H1 (cell line): ENCODE results near the gene DHCR7. TPM values are rescaled to one million over a fixed set of nuclear protein-coding genes. Genes with fewer than 3 reads are reported as not detected.

Experiments
- CTCF ChIA-PET: fragments of 300-600 bp; sonication (Branson Sonifier 250); formaldehyde crosslinking; loops from one replicate; lab custom pipeline; 2021; ENCODE audit not compliant: partially characterized antibody; lab: Charles Lee
- POLR2A ChIA-PET: fragments of 300-600 bp; sonication (Branson Sonifier 250); formaldehyde crosslinking; loops from one replicate; lab custom pipeline; 2021; ENCODE audit warnings: inconsistent platforms; ENCODE audit not compliant: partially characterized antibody; lab: Charles Lee
- DNase-seq, 2 experiments: peaks; one replicate each; pipeline versions ENCODE4 v3.0.0 to v3.0.0-alpha.2; 2010 to 2022; ENCODE audit warnings: low spot score in 2 of 2, low read depth in 1 of 2, mixed read lengths in 1 of 2
- FAIRE-seq: peaks from 2 replicates; lab custom pipeline; 2011; peaks lifted over from hg19 to GRCh38; lab: Jason Lieb, UNC
- H2AFZ ChIP-seq: 2 replicates; pipeline ENCODE4 v1.8.1; 2012; ENCODE audit warnings: low read length, inconsistent platforms
- H2AK5ac ChIP-seq: 2 replicates; pipeline ENCODE4 v1.6.1; 2013; ENCODE audit warnings: low read depth, low read length
- H2BK120ac ChIP-seq: replicated peaks from 2 replicates; pipeline ENCODE3; 2013; ENCODE audit warnings: low read depth, low read length, inconsistent platforms
- H2BK12ac ChIP-seq: 2 replicates; pipeline ENCODE4 v1.6.1; 2013; ENCODE audit warnings: low read depth, low read length
- H2BK15ac ChIP-seq: 2 replicates; pipeline ENCODE4 v1.6.1; 2013; ENCODE audit warnings: low read length
- H2BK20ac ChIP-seq: 2 replicates; pipeline ENCODE4 v1.6.1; 2013; ENCODE audit warnings: low read length
- H2BK5ac ChIP-seq: 2 replicates; pipeline ENCODE4 v1.6.1; 2013; ENCODE audit warnings: low read depth, low read length
- H3K14ac ChIP-seq: 2 replicates; pipeline ENCODE4 v1.6.1; 2013; ENCODE audit warnings: inconsistent platforms; ENCODE audit not compliant: insufficient read length
- H3K18ac ChIP-seq: 2 replicates; pipeline ENCODE4 v1.6.1; 2013; ENCODE audit warnings: low read length; ENCODE audit errors: extremely low read depth
- H3K23ac ChIP-seq: 2 replicates; pipeline ENCODE4 v1.6.1; 2013; ENCODE audit warnings: inconsistent platforms; ENCODE audit not compliant: insufficient read length
- H3K23me2 ChIP-seq: 2 replicates; pipeline ENCODE4 v1.6.1; 2013; ENCODE audit warnings: low read depth, low read length
- H3K27ac ChIP-seq: 2 replicates; pipeline ENCODE4 v1.6.1; 2011; ENCODE audit warnings: low read depth, low read length, inconsistent platforms
- H3K27me3 ChIP-seq, 4 experiments: replicated peaks in 1 of 4; 1 replicate in 1 of 4; 2 replicates in 3 of 4; pipeline versions ENCODE4 v1.6.1 to v1.8.1; 2011 to 2013; ENCODE audit warnings: low read length in 3 of 4, mild to moderate bottlenecking in 3 of 4, inconsistent platforms in 2 of 4, mixed read lengths in 2 of 4, moderate library complexity in 1 of 4; ENCODE audit not compliant: control insufficient read depth in 3 of 4, insufficient read depth in 3 of 4; ENCODE audit errors: extremely low read depth in 1 of 4
- H3K36me3 ChIP-seq, 4 experiments: 2 replicates each; pipeline versions ENCODE4 v1.6.1 to v1.8.1; 2011 to 2013; ENCODE audit warnings: mild to moderate bottlenecking in 4 of 4, low read length in 3 of 4, moderate library complexity in 2 of 4, control low read depth in 1 of 4, inconsistent platforms in 1 of 4; ENCODE audit not compliant: insufficient read depth in 4 of 4, control insufficient read depth in 2 of 4
- H3K4ac ChIP-seq: replicated peaks from 2 replicates; pipeline ENCODE3; 2013; ENCODE audit warnings: low read length, low read depth, mixed read lengths, inconsistent platforms; ENCODE audit not compliant: insufficient read length
- H3K4me1 ChIP-seq, 4 experiments: replicated peaks in 1 of 4; 1 replicate in 1 of 4; 2 replicates in 3 of 4; pipeline versions ENCODE4 v1.6.1 to v1.8.1; 2011 to 2013; ENCODE audit warnings: low read length in 3 of 4, inconsistent platforms in 2 of 4, mixed read lengths in 1 of 4; ENCODE audit not compliant: insufficient read depth in 4 of 4, control insufficient read depth in 3 of 4
- H3K4me2 ChIP-seq, 2 experiments: 2 replicates each; pipeline versions ENCODE4 v1.6.1 to v1.8.1; 2011 to 2013; ENCODE audit warnings: low read depth in 2 of 2, low read length in 2 of 2, control low read depth in 1 of 2, inconsistent platforms in 1 of 2, mild to moderate bottlenecking in 1 of 2; ENCODE audit not compliant: insufficient read depth in 1 of 2
- H3K4me3 ChIP-seq, 4 experiments: fragments of 200-600, 300-600 bp in 1 of 4; sonication (generic), shearing (Covaris generic), sonication (Bioruptor Twin) in 1 of 4; 2 replicates each; pipeline versions ENCODE4 v1.5.1 to v1.8.1; 2011 to 2016; ENCODE audit warnings: low read length in 4 of 4, low read depth in 3 of 4, control low read depth in 2 of 4, inconsistent platforms in 2 of 4, mild to moderate bottlenecking in 2 of 4, mixed read lengths in 1 of 4, moderate library complexity in 1 of 4; ENCODE audit not compliant: insufficient read depth in 2 of 4; ENCODE audit errors: extremely low read depth in 1 of 4
- H3K56ac ChIP-seq: replicated peaks from 2 replicates; pipeline ENCODE3; 2013; ENCODE audit warnings: low read depth, mild to moderate bottlenecking, mixed read lengths, low read length, inconsistent platforms; ENCODE audit not compliant: insufficient read length
- H3K79me1 ChIP-seq: 2 replicates; pipeline ENCODE4 v1.6.1; 2013; ENCODE audit warnings: low read depth, low read length, control low read depth
- H3K79me2 ChIP-seq, 2 experiments: 2 replicates each; pipeline versions ENCODE4 v1.6.1 to v1.8.1; 2012 to 2013; ENCODE audit warnings: low read length in 2 of 2, mild to moderate bottlenecking in 2 of 2, inconsistent platforms in 1 of 2; ENCODE audit not compliant: insufficient read depth in 2 of 2, control insufficient read depth in 1 of 2
- H3K9ac ChIP-seq, 4 experiments: replicated peaks in 1 of 4; 1 replicate in 1 of 4; 2 replicates in 3 of 4; pipeline versions ENCODE4 v1.6.1 to v1.8.1; 2011 to 2013; ENCODE audit warnings: low read depth in 3 of 4, low read length in 3 of 4, control low read depth in 2 of 4, mild to moderate bottlenecking in 2 of 4, moderate library complexity in 2 of 4, inconsistent platforms in 1 of 4; ENCODE audit errors: extremely low read depth in 1 of 4
- H3K9me3 ChIP-seq, 2 experiments: 2 replicates each; pipeline versions ENCODE4 v1.6.1 to v1.8.1; 2012 to 2013; ENCODE audit warnings: mild to moderate bottlenecking in 2 of 2, moderate library complexity in 2 of 2, control low read depth in 1 of 2, inconsistent platforms in 1 of 2, low read depth in 1 of 2, low read length in 1 of 2, mixed read lengths in 1 of 2; ENCODE audit not compliant: insufficient read depth in 2 of 2
- H4K20me1 ChIP-seq, 2 experiments: replicated peaks in 1 of 2; 2 replicates each; pipeline versions ENCODE3 to v1.8.1; 2011 to 2013; ENCODE audit warnings: inconsistent platforms in 2 of 2, low read length in 2 of 2, mild to moderate bottlenecking in 1 of 2; ENCODE audit not compliant: insufficient read depth in 2 of 2, control insufficient read depth in 1 of 2
- H4K5ac ChIP-seq: 2 replicates; pipeline ENCODE4 v1.6.1; 2013; ENCODE audit warnings: low read length, low read depth, mixed read lengths, inconsistent platforms; ENCODE audit not compliant: insufficient read length
- H4K8ac ChIP-seq: 2 replicates; pipeline ENCODE4 v1.8.0; 2013; ENCODE audit warnings: mild to moderate bottlenecking, moderate library complexity, low read length, inconsistent platforms; ENCODE audit not compliant: insufficient read depth; ENCODE audit errors: extremely low read depth
- H4K91ac ChIP-seq: replicated peaks from 2 replicates; pipeline ENCODE3; 2013; ENCODE audit warnings: low read length, mixed read lengths, inconsistent platforms; ENCODE audit not compliant: insufficient read length
- CEBPB ChIP-seq: IDR thresholded peaks from 2 replicates; pipeline ENCODE4 v1.6.1; 2012; ENCODE audit warnings: low read depth, low read length
- CHD1 ChIP-seq: IDR thresholded peaks from 2 replicates; pipeline ENCODE4 v1.6.1; 2012; ENCODE audit warnings: low read depth, low read length, improper control_type of control experiment
- E2F6 ChIP-seq: IDR thresholded peaks from 2 replicates; pipeline ENCODE4 v1.6.1; 2012; ENCODE audit warnings: inconsistent platforms
- EGR1 ChIP-seq: IDR thresholded peaks from 2 replicates; pipeline ENCODE4 v1.6.1; 2011; ENCODE audit warnings: low read depth, low read length, borderline replicate concordance
- EP300 ChIP-seq, 2 experiments: IDR thresholded peaks; 1 replicate in 1 of 2; 2 replicates in 1 of 2; pipeline ENCODE4 v1.6.1; 2011 to 2012; ENCODE audit warnings: low read depth in 2 of 2, low read length in 2 of 2, mild to moderate bottlenecking in 2 of 2, borderline replicate concordance in 1 of 2, inconsistent platforms in 1 of 2, moderate library complexity in 1 of 2
- GTF2F1 ChIP-seq: IDR thresholded peaks from 2 replicates; pipeline ENCODE4 v1.6.1; 2012; ENCODE audit warnings: low read depth, low read length, improper control_type of control experiment, borderline replicate concordance
- HDAC2 ChIP-seq, 2 experiments: fragments of 300-600 bp in 1 of 2; sonication (generic) in 1 of 2; IDR thresholded peaks; 2 replicates each; pipeline ENCODE4 v1.6.1; 2011 to 2012; ENCODE audit warnings: low read depth in 2 of 2, low read length in 2 of 2, mild to moderate bottlenecking in 2 of 2, moderate library complexity in 2 of 2, borderline replicate concordance in 1 of 2, inconsistent platforms in 1 of 2
- MAX ChIP-seq: IDR thresholded peaks from 2 replicates; pipeline ENCODE4 v1.6.1; 2012; ENCODE audit warnings: inconsistent platforms
- POU5F1 ChIP-seq: IDR thresholded peaks from 2 replicates; pipeline ENCODE4 v1.6.1; 2011; ENCODE audit warnings: low read depth, mild to moderate bottlenecking, low read length, moderate library complexity
- SRF ChIP-seq: IDR thresholded peaks from 2 replicates; pipeline ENCODE4 v1.6.1; 2011; ENCODE audit warnings: mild to moderate bottlenecking, low read depth, low read length, moderate library complexity
- TAF1 ChIP-seq: IDR thresholded peaks from 2 replicates; pipeline ENCODE4 v1.6.1; 2011; ENCODE audit warnings: mild to moderate bottlenecking, low read depth, low read length
- TBP ChIP-seq: IDR thresholded peaks from 2 replicates; pipeline ENCODE4 v1.6.1; 2011; ENCODE audit warnings: low read depth, low read length, improper control_type of control experiment
- USF2 ChIP-seq: IDR thresholded peaks from 2 replicates; pipeline ENCODE4 v1.6.1; 2011; ENCODE audit warnings: low read length, improper control_type of control experiment
- WGBS, 2 experiments: shearing (Covaris generic) in 1 of 2; methylation state at CpG; one replicate each; pipeline versions ENCODE4 v1.1.6 to v1.1.7; 2013 to 2015; ENCODE audit warnings: low lambda C conversion rate in 2 of 2, mixed read lengths in 2 of 2, inconsistent platforms in 1 of 2, low coverage in 1 of 2, missing lambda C conversion rate in 1 of 2; ENCODE audit not compliant: insufficient replicate concordance in 2 of 2, insufficient coverage in 1 of 2, insufficient read length in 1 of 2; ENCODE audit errors: extremely low coverage in 1 of 2, missing lambda C conversion rate in 1 of 2; 5-methylcytosine and 5-hydroxymethylcytosine counted together
- polyA plus RNA-seq, 7 experiments: library from polyadenylated mRNA; depleted of rRNA in 3 of 7; stranded (reverse) in 5 of 7; unstranded in 2 of 7; fragments of >200 nt in 5 of 7; fragments of 200-250 nt in 2 of 7; gene quantifications; 1 replicate in 5 of 7; 2 replicates in 1 of 7; 4 replicates in 1 of 7; pipeline versions ENCODE4 v1.2.1 to v1.2.3, GENCODE V29; 2011 to 2013; ENCODE audit warnings: missing spikeins in 2 of 7, mixed read lengths in 2 of 7
- total RNA-seq: library from RNA; stranded (reverse); fragmentation: NEBNext Ultra II Directional; extraction: Animal tissue kit (Norgen Biotek cat#: 25700); gene quantifications from 2 replicates; pipeline ENCODE4 v1.2.1, GENCODE V29; 2021

DHCR7 gene
- total and polyA plus RNA-seq, 2 of the 8 experiments (the other 6 are each of a cell fraction or from before 2014, with no cell fraction given), result 144 to 157 TPM

GRCh38 chr11:71483692-71484091 lies 35.5 kb upstream of the DHCR7 start:
- H3K23me2 ChIP-seq, result peaks cover 4% of the 10 kb centered on the region; the same call in 1 of the 2 replicates
- H3K79me1 ChIP-seq, result no peaks in the 10 kb centered on the region
- no peak overlapping the region for H2BK20ac ChIP-seq
- H4K8ac ChIP-seq, result no peak overlapping the region
- H3K36me3 ChIP-seq, result peaks cover 8 to 25% (median 21%) of the 10 kb centered on the region in 4 experiments; a peak in 7 of 8 replicates
- no peak overlapping the region for H4K5ac ChIP-seq
- H2BK120ac ChIP-seq, result no peak overlapping the region
- H3K9ac ChIP-seq, result no peak overlapping the region
- H3K4me3 ChIP-seq, result no peak overlapping the region
- no peak overlapping the region for H3K4me2 ChIP-seq
- POLR2A ChIA-PET, result no interaction called here
- WGBS, 2 experiments, result 82% methylated on average over 6 of the region's 6 CpGs; no CpG with 5 or more reads in 1 of the 2 experiments
- H4K20me1 ChIP-seq, result peaks cover 6 to 15% of the 10 kb centered on the region in 2 experiments
- H2BK5ac ChIP-seq, result no peak overlapping the region
- no peak overlapping the region for H3K23ac ChIP-seq
- no peak overlapping the region for H3K4ac ChIP-seq
- no peak for DNase-seq
- no peak overlapping the region for H3K18ac ChIP-seq
- no peak overlapping the region for H2BK12ac ChIP-seq
- H4K91ac ChIP-seq, result no peak overlapping the region
- H2AFZ ChIP-seq, result no peak overlapping the region
- H3K4me1 ChIP-seq, result no peaks in the 10 kb centered on the region
- no peak overlapping the region for H3K14ac ChIP-seq
- no peak overlapping the region for H3K27ac ChIP-seq
- no peaks in the 10 kb centered on the region for H3K9me3 ChIP-seq
- H2AK5ac ChIP-seq, result no peak overlapping the region
- H3K56ac ChIP-seq, result no peak overlapping the region
- H3K79me2 ChIP-seq, result no peaks in the 10 kb centered on the region
- H3K27me3 ChIP-seq, result no peaks in the 10 kb centered on the region
- FAIRE-seq, result no peak
- CTCF ChIA-PET, result no interaction called here
- no peak overlapping the region for H2BK15ac ChIP-seq
- no peak for TF ChIP-seq MAX
- TF ChIP-seq EGR1, result no peak
- TF ChIP-seq TAF1, result no peak
- no peak for TF ChIP-seq USF2
- TF ChIP-seq EP300 (IDR thresholded peaks at IDR 0.05; ENCODE audit: borderline replicate concordance in 1 of 2, low read depth in 2 of 2, low read length in 2 of 2), result no peak
- TF ChIP-seq POU5F1, result no peak
- TF ChIP-seq TBP, result no peak
- TF ChIP-seq CHD1, result no peak
- TF ChIP-seq GTF2F1, result no peak
- TF ChIP-seq SRF, result no peak
- TF ChIP-seq E2F6, result no peak
- TF ChIP-seq HDAC2 (IDR thresholded peaks at IDR 0.05; ENCODE audit: borderline replicate concordance in 1 of 2, low read depth in 2 of 2, low read length in 2 of 2), result no peak
- no peak for TF ChIP-seq CEBPB
